HCT116 (cell line): ENCODE results near the gene GRID2. TPM values are rescaled to one million over a fixed set of nuclear protein-coding genes. Genes with fewer than 3 reads are reported as not detected.
"Not testable (repeated sequence)": the region's sequence is repeated elsewhere in the genome, so short reads cannot be mapped to it uniquely, and the experiment has no call there.

Experiments
- ATAC-seq: fragments of 200-7000 bp; cut with Tn5 transposase; 2 replicates; pipeline ENCODE4 v1.9.1; 2020; ENCODE audit warnings: mild to moderate bottlenecking, moderate library complexity
- BruUV-seq: library from RNA; stranded (reverse); fragments of 400-500 nt; replicated peaks from 2 replicates; lab custom pipeline; 2021; lab: Mats Ljungman, UMichigan
- CTCF ChIA-PET: fragments of 300-600 bp; sonication (Branson Sonifier 250); formaldehyde crosslinking; loops from one replicate; lab custom pipeline; 2021; ENCODE audit warnings: antibody characterized with exemption; lab: Charles Lee
- POLR2A ChIA-PET: fragments of 300-600, 350-600 bp; sonication (Branson Sonifier 250); formaldehyde crosslinking; loops from one replicate; lab custom pipeline; 2021; ENCODE audit warnings: antibody characterized with exemption; lab: Charles Lee
- RAD21 ChIA-PET, 2 experiments: fragments of 300-600 bp; sonication (Branson Sonifier 250); formaldehyde crosslinking; loops; one replicate each; lab custom pipeline; 2023; ENCODE audit warnings: low total read pairs in 2 of 2; ENCODE audit not compliant: uncharacterized antibody in 2 of 2, unreplicated experiment in 2 of 2, low non-redundant PET in 1 of 2; lab: Charles Lee
- DNase-seq: peaks from one replicate; pipeline ENCODE4 v3.0.0-alpha.2; 2010; ENCODE audit warnings: low read depth, low spot score
- H2AFZ ChIP-seq: fragments of 200-600 bp; shearing (Covaris generic), sonication (generic); 2 replicates; pipeline ENCODE4 v1.6.1; 2017; ENCODE audit warnings: low read depth, mixed run types, mixed read lengths, antibody characterized with exemption, low read length; ENCODE audit not compliant: poor library complexity, severe bottlenecking
- H3K27ac ChIP-seq: 2 replicates; pipeline ENCODE4 v1.5.1; 2012; ENCODE audit warnings: low read depth, low read length
- H3K27me3 ChIP-seq: fragments of 200-600 bp; sonication (generic); 2 replicates; pipeline ENCODE4 v1.6.1; 2016; ENCODE audit warnings: mixed run types, low read length, mixed read lengths; ENCODE audit not compliant: insufficient read depth
- H3K36me3 ChIP-seq, 2 experiments: fragments of 200-500 bp in 1 of 2; fragments of 200-600 bp in 1 of 2; sonication (Bioruptor generic) in 1 of 2; sonication (generic) in 1 of 2; 2 replicates each; pipeline versions ENCODE4 v1.5.1 to v1.6.1; 2014 to 2016; ENCODE audit warnings: low read length in 2 of 2, inconsistent platforms in 1 of 2, mixed read lengths in 1 of 2, mixed run types in 1 of 2; ENCODE audit not compliant: insufficient read depth in 2 of 2, control insufficient read depth in 1 of 2
- H3K4me1 ChIP-seq, 2 experiments: fragments of 200-600 bp in 1 of 2; sonication (generic) in 1 of 2; 2 replicates each; pipeline versions ENCODE4 v1.5.1 to v1.6.1; 2012 to 2017; ENCODE audit warnings: low read length in 2 of 2, inconsistent platforms in 1 of 2, mild to moderate bottlenecking in 1 of 2, mixed read lengths in 1 of 2, mixed run types in 1 of 2, moderate library complexity in 1 of 2; ENCODE audit not compliant: insufficient read depth in 2 of 2, control insufficient read depth in 1 of 2
- H3K4me2 ChIP-seq: fragments of 200-600 bp; sonication (generic); 2 replicates; pipeline ENCODE4 v1.6.1; 2017; ENCODE audit warnings: mixed run types, low read length, mixed read lengths
- H3K4me3 ChIP-seq, 2 experiments: fragments of 200-600 bp in 1 of 2; sonication (generic) in 1 of 2; replicated peaks in 1 of 2; 2 replicates each; pipeline ENCODE4 v1.5.1; 2011 to 2016; ENCODE audit warnings: low read length in 2 of 2, control low read depth in 1 of 2, low read depth in 1 of 2, mild to moderate bottlenecking in 1 of 2, mixed read lengths in 1 of 2, mixed run types in 1 of 2
- H3K79me2 ChIP-seq: fragments of 200-600 bp; sonication (generic); 2 replicates; pipeline ENCODE4 v1.6.1; 2017; ENCODE audit warnings: mild to moderate bottlenecking, mixed run types, low read length, moderate library complexity, mixed read lengths; ENCODE audit not compliant: insufficient read depth
- H3K9ac ChIP-seq: fragments of 200-600 bp; sonication (generic); 2 replicates; pipeline ENCODE4 v1.6.1; 2016; ENCODE audit warnings: low read length, mixed read lengths
- H3K9me2 ChIP-seq: fragments of 200-600 bp; sonication (generic), shearing (Covaris generic); 2 replicates; pipeline ENCODE4 v1.6.1; 2017; ENCODE audit warnings: mixed run types, mild to moderate bottlenecking, moderate library complexity; ENCODE audit not compliant: insufficient read depth
- H3K9me3 ChIP-seq, 2 experiments: fragments of 200-500 bp in 1 of 2; fragments of 200-600 bp in 1 of 2; sonication (Bioruptor generic) in 1 of 2; sonication (generic) in 1 of 2; 2 replicates each; pipeline ENCODE4 v1.6.1; 2014 to 2017; ENCODE audit warnings: low read length in 2 of 2, mixed read lengths in 2 of 2, inconsistent platforms in 1 of 2, low read depth in 1 of 2, mild to moderate bottlenecking in 1 of 2, mixed run types in 1 of 2, moderate library complexity in 1 of 2; ENCODE audit not compliant: control insufficient read depth in 1 of 2, insufficient read depth in 1 of 2
- H4K20me1 ChIP-seq: fragments of 200-600 bp; sonication (generic), shearing (Covaris generic); 2 replicates; pipeline ENCODE4 v1.6.1; 2017; ENCODE audit warnings: mixed run types, mild to moderate bottlenecking, moderate library complexity; ENCODE audit not compliant: insufficient read depth
- CBX3 ChIP-seq: IDR thresholded peaks from 2 replicates; pipeline ENCODE4 v1.6.1; 2012; ENCODE audit warnings: low read depth
- CTCF ChIP-seq, 3 experiments: fragments of 200-600 bp in 1 of 3; sonication (generic) in 1 of 3; IDR thresholded peaks in 2 of 3; conservative IDR thresholded peaks in 1 of 3; 2 replicates each; pipeline ENCODE4 v1.5.1; 2012 to 2017; ENCODE audit warnings: low read depth in 2 of 3, low read length in 2 of 3, antibody characterized with exemption in 1 of 3, borderline replicate concordance in 1 of 3, control low read depth in 1 of 3, mild to moderate bottlenecking in 1 of 3, mixed read lengths in 1 of 3, mixed run types in 1 of 3, moderate library complexity in 1 of 3; ENCODE audit not compliant: insufficient read depth in 1 of 3
- SIN3A ChIP-seq: IDR thresholded peaks from 2 replicates; pipeline ENCODE4 v1.6.1; 2012; ENCODE audit warnings: low read depth
- ZBTB33 ChIP-seq: IDR thresholded peaks from 2 replicates; pipeline ENCODE4 v1.6.1; 2011; ENCODE audit warnings: mild to moderate bottlenecking, low read length, moderate library complexity; ENCODE audit not compliant: insufficient replicate concordance; ENCODE audit errors: extremely low read depth
- ZNF274 ChIP-seq: fragments of 200-500 bp; sonication (Bioruptor generic); IDR thresholded peaks from 2 replicates; pipeline ENCODE4 v1.6.1; 2014; ENCODE audit warnings: mild to moderate bottlenecking, low read depth, low read length, inconsistent platforms
- intact Hi-C: fragments of 100-400 bp; cut with micrococcal nuclease; formaldehyde crosslinking; loops from 2 replicates; pipeline ENCODE4 v1.10.0; 2022
- total RNA-seq: library from RNA; stranded (reverse); gene quantifications from one replicate; pipeline ENCODE4 v1.2.1, GENCODE V29; 2021; ENCODE audit not compliant: unreplicated experiment
- TF ChIP-seq, protein P1 (sequence below): IDR thresholded peaks from 2 replicates; pipeline ENCODE4 v1.6.1; 2012

GRID2 gene
- total RNA-seq, 1 experiment from 2014 or later, result not detected

GRCh38 chr4:93299118-93299517 lies 995.4 kb downstream of the GRID2 start:
- no peaks in the 10 kb centered on the region for H3K4me1 ChIP-seq
- ATAC-seq, result no peak
- BruUV-seq, result no TSS peak

GRCh38 chr4:93300780-93301555 lies 997.2 kb downstream of the GRID2 start:
- H3K79me2 ChIP-seq, H3K27ac ChIP-seq, RAD21 ChIA-PET, POLR2A ChIA-PET, H3K9me2 ChIP-seq, H3K4me1 ChIP-seq, H4K20me1 ChIP-seq, DNase-seq, intact Hi-C loops, H3K36me3 ChIP-seq, H3K4me3 ChIP-seq, CTCF ChIA-PET, BruUV-seq, H3K27me3 ChIP-seq, H2AFZ ChIP-seq, H3K9ac ChIP-seq, H3K9me3 ChIP-seq, ATAC-seq, H3K4me2 ChIP-seq: not testable (repeated sequence)

More at GRCh38 chr4:93299118-93299517, 995.4 kb downstream of the GRID2 start:
- Histone ChIP-seq H4K20me1 (no peaks in the 10 kb centered on the region), H3K36me3 (no peaks in the 10 kb centered on the region), H3K9me3 (no peaks in the 10 kb centered on the region), H3K27me3 (no peaks in the 10 kb centered on the region), H3K9me2 (no peaks in the 10 kb centered on the region), H3K27ac (no peak overlapping the region), H2AFZ (no peak overlapping the region), H3K4me3 (no peak overlapping the region), H3K79me2 (no peaks in the 10 kb centered on the region), H3K9ac (no peak overlapping the region), H3K4me2 (no peak overlapping the region)
- POLR2A ChIA-PET, result no interaction called here
- no peak for DNase-seq
- RAD21 ChIA-PET, result no interaction called here
- no peak for TF ChIP-seq SIN3A
- TF ChIP-seq, protein P1, sequence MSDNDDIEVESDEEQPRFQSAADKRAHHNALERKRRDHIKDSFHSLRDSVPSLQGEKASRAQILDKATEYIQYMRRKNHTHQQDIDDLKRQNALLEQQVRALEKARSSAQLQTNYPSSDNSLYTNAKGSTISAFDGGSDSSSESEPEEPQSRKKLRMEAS, result no peak
- no peak for TF ChIP-seq CTCF (IDR thresholded peaks at IDR 0.05 in 2 of 3, conservative IDR thresholded peaks at IDR 0.05 in 1 of 3; ENCODE audit: borderline replicate concordance in 1 of 3, insufficient read depth in 1 of 3, low read depth in 2 of 3, low read length in 2 of 3)
- TF ChIP-seq ZNF274, result no peak
- TF ChIP-seq ZBTB33, result no peak
- TF ChIP-seq CBX3, result no peak
- CTCF ChIA-PET, result no interaction called here
- intact Hi-C loops, result no loop called here
